CD8-positive, alpha-beta memory T cell (primary cell): ENCODE results near the gene ATG13. TPM values are rescaled to one million over a fixed set of nuclear protein-coding genes. Genes with fewer than 3 reads are reported as not detected.

ENCODE experiments used
- CTCF ChIA-PET: fragments of 350-600 bp; sonication (Branson Sonifier 250); formaldehyde crosslinking; loops from one replicate; lab custom pipeline; 2021; ENCODE audit warnings: antibody characterized with exemption; lab: Charles Lee
- POLR2A ChIA-PET: fragments of 350-600 bp; sonication (Branson Sonifier 250); formaldehyde crosslinking; loops from one replicate; lab custom pipeline; 2021; ENCODE audit warnings: antibody characterized with exemption; lab: Charles Lee
- DNase-seq, 5 donors: peaks; one replicate each; pipeline versions ENCODE4 v3.0.0 to v3.0.0-alpha.2; 2020 to 2022; ENCODE audit warnings: mixed read lengths in 1 of 5
- H3K27ac ChIP-seq: one replicate; pipeline ENCODE4 v1.7.0; 2013; ENCODE audit warnings: low read depth, mild to moderate bottlenecking, low read length, moderate library complexity
- H3K27me3 ChIP-seq: 2 replicates; pipeline ENCODE4 v1.7.0; 2013; ENCODE audit warnings: low read length, mild to moderate bottlenecking; ENCODE audit not compliant: insufficient read depth, poor library complexity, severe bottlenecking
- H3K36me3 ChIP-seq: 2 replicates; pipeline ENCODE4 v1.7.0; 2013; ENCODE audit warnings: mild to moderate bottlenecking, low read length, moderate library complexity; ENCODE audit not compliant: insufficient read depth
- H3K4me1 ChIP-seq: 2 replicates; pipeline ENCODE4 v1.7.0; 2013; ENCODE audit warnings: mild to moderate bottlenecking, low read length, moderate library complexity; ENCODE audit not compliant: insufficient read depth
- H3K4me3 ChIP-seq: 2 replicates; pipeline ENCODE4 v1.7.0; 2013; ENCODE audit warnings: mild to moderate bottlenecking, low read length
- H3K9me3 ChIP-seq: 2 replicates; pipeline ENCODE4 v1.7.0; 2013; ENCODE audit warnings: mild to moderate bottlenecking, low read length
- H3K27ac Mint-ChIP-seq, 8 donors: one replicate each; pipeline ENCODE4 v1.8.0; 2020 to 2021; ENCODE audit warnings: mixed read lengths in 8 of 8, mild to moderate bottlenecking in 6 of 8, inconsistent platforms in 3 of 8, moderate library complexity in 3 of 8
- H3K27me3 Mint-ChIP-seq, 2 donors: one replicate each; pipeline ENCODE4 v1.8.0; 2020 to 2021; ENCODE audit warnings: mixed read lengths in 2 of 2, mild to moderate bottlenecking in 1 of 2, moderate library complexity in 1 of 2
- H3K36me3 Mint-ChIP-seq, 3 donors: one replicate each; pipeline ENCODE4 v1.8.0; 2020 to 2021; ENCODE audit warnings: mixed read lengths in 3 of 3, inconsistent platforms in 1 of 3, mild to moderate bottlenecking in 1 of 3
- H3K4me1 Mint-ChIP-seq, 3 donors: one replicate each; pipeline ENCODE4 v1.8.0; 2020 to 2021; ENCODE audit warnings: mixed read lengths in 3 of 3, inconsistent platforms in 1 of 3, mild to moderate bottlenecking in 1 of 3
- H3K4me3 Mint-ChIP-seq, 7 donors: one replicate each; pipeline ENCODE4 v1.8.0; 2020 to 2021; ENCODE audit warnings: mixed read lengths in 7 of 7, mild to moderate bottlenecking in 6 of 7, moderate library complexity in 4 of 7, inconsistent platforms in 2 of 7
- H3K9me3 Mint-ChIP-seq, 5 donors: one replicate each; pipeline ENCODE4 v1.8.0; 2020 to 2022; ENCODE audit warnings: mixed read lengths in 5 of 5, mild to moderate bottlenecking in 3 of 5, moderate library complexity in 2 of 5, inconsistent platforms in 1 of 5
- polyA plus RNA-seq: library from polyadenylated mRNA; unstranded; fragments of 300-500 nt; fragmentation: Illumina TruSeq; gene quantifications from one replicate; pipeline ENCODE4 v1.2.3, GENCODE V29; 2021
- total RNA-seq, 2 experiments: library from RNA; stranded (reverse); gene quantifications; one replicate each; pipeline ENCODE4 v1.2.3, GENCODE V29; 2021

ATG13 gene
- total and polyA plus RNA-seq, 3 experiments from 2014 or later, result 67.9 to 81.6 (median 69.6) TPM

DNA sequence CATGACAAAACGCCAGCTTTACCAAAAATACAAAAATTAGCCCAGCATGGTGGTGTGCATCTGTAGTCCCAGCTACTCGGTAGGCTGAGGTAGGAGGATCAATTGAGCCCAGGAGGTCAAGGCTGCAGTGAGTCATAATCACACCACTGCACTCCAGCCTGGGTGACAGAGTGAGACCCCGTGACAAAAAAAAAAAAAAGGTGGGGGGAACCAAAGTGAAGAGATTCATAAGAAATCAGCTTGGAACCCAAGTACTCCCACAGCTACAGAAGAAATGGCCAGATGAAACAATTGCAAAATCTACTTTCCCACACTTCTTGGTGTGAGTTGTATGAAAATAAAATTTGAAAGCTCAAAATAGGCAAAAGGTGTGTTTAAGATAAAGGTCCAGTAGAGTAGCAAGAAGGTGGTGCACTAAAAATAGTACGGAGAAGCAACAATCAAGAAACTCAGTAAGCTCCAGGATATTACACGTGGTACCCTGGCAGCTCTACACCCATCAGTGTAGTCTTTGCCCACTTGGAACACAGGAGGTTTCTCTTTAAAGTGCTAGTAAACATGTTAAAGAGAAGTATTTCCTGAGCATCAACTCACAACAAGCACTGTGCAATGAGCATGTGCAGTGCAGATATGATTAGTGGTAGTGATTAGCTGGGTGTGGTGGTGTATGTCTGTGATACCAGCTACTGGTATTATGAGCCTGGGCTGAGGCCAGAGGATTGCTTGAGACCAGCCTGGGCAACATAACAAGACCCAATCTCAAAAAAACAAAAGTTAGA lies 5.6 kb upstream of the ATG13 start:
- no peaks in the 10 kb centered on the region for H3K27me3 ChIP-seq
- POLR2A ChIA-PET, result interaction anchor here (0.6 to 0.7 kb wide), 2 partner anchors 109 to 789 kb away, joined by 3 to 6 read pairs; no protein-coding TSS in a partner anchor
- H3K36me3 Mint-ChIP-seq, result peaks cover 0 to 4% (median 3%) of the 10 kb centered on the region in 3 donors

GRCh38 chr11:46612326-46612725 lies 5.0 kb upstream of the ATG13 start:
- peaks cover 11% of the 10 kb centered on the region for H3K4me1 ChIP-seq
- Mint-ChIP-seq H3K27me3 (peaks cover 0 to 4% of the 10 kb centered on the region in 2 donors), H3K4me1 (peaks cover 15 to 34% (median 25%) of the 10 kb centered on the region in 3 donors), H3K27ac (no peak overlapping the region), H3K4me3 (peak overlapping the region in 1 of 7 donors; percentile 24), H3K36me3 (peaks cover 0 to 10% (median 3%) of the 10 kb centered on the region in 3 donors), H3K9me3 (no peaks in the 10 kb centered on the region)
- H3K27me3 ChIP-seq, result no peaks in the 10 kb centered on the region
- H3K4me3 ChIP-seq, result no peak overlapping the region
- ChIA-PET POLR2A (no interaction called here), CTCF (interaction anchor here (0.9 to 2.0 kb wide), 2 partner anchors 12 to 18 kb away, joined by 3 to 13 read pairs; partner anchors contain the start of gene AMBRA1)
- H3K27ac ChIP-seq, result no peak overlapping the region
- H3K36me3 ChIP-seq, result no peaks in the 10 kb centered on the region
- no peak for DNase-seq
- H3K9me3 ChIP-seq, result no peaks in the 10 kb centered on the region

More for the DNA sequence above, 5.6 kb upstream of the ATG13 start:
- Mint-ChIP-seq H3K4me1 (peaks cover 14 to 29% (median 23%) of the 10 kb centered on the region in 3 donors), H3K27ac (peak overlapping the region in 2 of 8 donors; percentile 54 to 62), H3K9me3 (no peaks in the 10 kb centered on the region), H3K27me3 (peaks cover 0 to 3% of the 10 kb centered on the region in 2 donors), H3K4me3 (peak overlapping the region in 1 of 7 donors; percentile 24)
- CTCF ChIA-PET, result interaction anchor here (0.9 to 2.0 kb wide), 2 partner anchors 12 to 18 kb away, joined by 3 to 13 read pairs; partner anchors contain the start of gene AMBRA1
- Histone ChIP-seq H3K36me3 (no peaks in the 10 kb centered on the region), H3K27ac (no peak overlapping the region), H3K4me3 (no peak overlapping the region), H3K4me1 (peaks cover 11% of the 10 kb centered on the region), H3K9me3 (no peaks in the 10 kb centered on the region)
- no peak for DNase-seq

DNA sequence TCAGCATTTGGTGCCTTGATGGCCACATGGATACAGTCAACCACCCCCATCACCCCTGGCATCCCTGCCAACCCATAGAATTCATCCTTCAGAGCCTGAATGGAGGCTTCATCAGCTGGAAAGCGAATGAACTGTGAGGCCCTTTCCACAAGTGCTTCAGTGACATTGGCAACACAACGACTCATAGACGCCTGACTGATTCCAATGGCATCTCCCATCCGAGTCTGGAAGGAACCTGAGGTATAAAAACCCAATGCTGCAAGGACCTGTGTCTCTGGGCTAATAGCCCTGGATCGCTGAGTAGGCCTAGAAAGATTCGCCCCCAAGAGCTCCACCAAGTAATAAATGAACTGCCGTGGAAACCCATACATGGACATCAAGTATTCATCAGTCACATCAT lies 1.6 kb upstream of the ATG13 start:
- Mint-ChIP-seq H3K27me3 (peaks cover 0 to 4% of the 10 kb centered on the region in 2 donors), H3K4me3 (peak overlapping the region in 6 of 7 donors; percentile 67 to 99 (median 98)), H3K27ac (peak overlapping the region in 5 of 8 donors; percentile 46 to 100 (median 99)), H3K9me3 (no peaks in the 10 kb centered on the region), H3K4me1 (peaks cover 30 to 58% (median 44%) of the 10 kb centered on the region in 3 donors), H3K36me3 (peaks cover 0 to 26% (median 3%) of the 10 kb centered on the region in 3 donors)
- no peak for DNase-seq
- no peak overlapping the region for H3K4me3 ChIP-seq
- no peaks in the 10 kb centered on the region for H3K27me3 ChIP-seq
- POLR2A ChIA-PET, result no interaction called here
- H3K9me3 ChIP-seq, result no peaks in the 10 kb centered on the region
- H3K27ac ChIP-seq, result no peak overlapping the region
- CTCF ChIA-PET, result interaction anchor here (2.1 kb wide), 1 partner anchor 56 kb away, joined by 6 read pairs; no protein-coding TSS in a partner anchor
- H3K4me1 ChIP-seq, result peaks cover 29% of the 10 kb centered on the region
- H3K36me3 ChIP-seq, result no peaks in the 10 kb centered on the region

DNA sequence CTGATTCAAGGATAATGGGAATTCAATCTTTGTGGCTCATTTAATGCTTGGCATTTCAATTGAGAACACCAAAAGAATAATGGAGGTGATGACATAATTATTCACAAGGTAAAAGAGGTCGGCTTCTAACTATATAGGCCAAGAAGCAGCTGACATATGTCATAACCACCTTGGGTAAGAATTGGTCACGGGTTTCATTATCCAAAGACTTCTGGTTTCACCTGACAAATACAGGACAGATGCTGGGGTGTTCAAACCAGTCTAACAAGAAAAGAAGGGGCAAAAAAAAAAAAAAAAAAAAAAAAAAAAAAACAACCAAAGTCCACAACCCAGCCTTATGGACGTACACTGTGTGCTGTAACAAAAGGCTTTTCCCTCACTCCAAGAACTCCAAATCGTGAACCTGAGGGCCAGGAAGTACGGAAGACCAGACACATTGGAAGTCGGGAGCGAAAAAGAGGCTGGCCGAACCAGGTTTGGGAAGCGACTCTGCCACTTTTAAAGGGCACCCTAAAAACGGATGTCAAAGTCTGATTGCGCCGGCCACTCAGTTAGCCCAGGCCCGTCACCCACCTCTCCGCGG lies 711 bp upstream of the ATG13 start:
- Histone ChIP-seq H3K27ac (peak overlapping the region; percentile 99), H3K36me3 (peaks cover 5% of the 10 kb centered on the region), H3K4me1 (peaks cover 33% of the 10 kb centered on the region), H3K27me3 (no peaks in the 10 kb centered on the region), H3K9me3 (no peaks in the 10 kb centered on the region), H3K4me3 (peak overlapping the region; percentile 85)
- CTCF ChIA-PET, result interaction anchor here (1.3 to 2.1 kb wide), 5 partner anchors 22 to 229 kb away, joined by 4 to 8 read pairs (median 5); partner anchors contain the start of gene AMBRA1
- Mint-ChIP-seq H3K36me3 (peaks cover 0 to 31% (median 6%) of the 10 kb centered on the region in 3 donors), H3K27ac (peak overlapping the region; percentile 98 to 100 (median 100)), H3K27me3 (peaks cover 0 to 4% of the 10 kb centered on the region in 2 donors), H3K4me1 (peaks cover 35 to 63% (median 51%) of the 10 kb centered on the region in 3 donors), H3K9me3 (no peaks in the 10 kb centered on the region), H3K4me3 (peak overlapping the region; percentile 90 to 99 (median 98))
- POLR2A ChIA-PET, result interaction anchor here (0.6 to 2.1 kb wide), 4 partner anchors 56 to 599 kb away, joined by 3 to 13 read pairs (median 5); partner anchors contain the start of genes ARHGAP1 and ZNF408
- peak in 1 of 5 donors; percentile 35 for DNase-seq

DNA sequence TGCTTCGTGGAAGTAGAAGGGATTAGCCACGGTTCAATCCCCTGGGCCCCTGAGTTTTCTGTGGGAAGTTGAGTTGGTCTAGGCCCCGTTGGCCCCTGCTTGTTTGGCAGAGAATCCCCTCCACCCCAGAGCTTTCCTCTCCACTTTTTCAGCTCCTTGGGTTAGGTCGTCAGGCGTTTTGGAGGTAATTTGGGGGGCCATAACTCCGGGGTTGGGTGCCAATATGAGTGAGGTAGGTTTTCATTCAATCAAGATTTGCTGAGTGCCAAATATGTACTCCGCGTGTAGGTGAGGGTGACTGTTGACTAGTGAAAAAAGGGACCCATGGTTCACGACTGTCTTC lies 590 bp downstream of the ATG13 start:
- peaks cover 0 to 4% of the 10 kb centered on the region in 2 donors for H3K27me3 Mint-ChIP-seq
- H3K27ac Mint-ChIP-seq, result peak overlapping the region; percentile 98 to 100 (median 100)

DNA sequence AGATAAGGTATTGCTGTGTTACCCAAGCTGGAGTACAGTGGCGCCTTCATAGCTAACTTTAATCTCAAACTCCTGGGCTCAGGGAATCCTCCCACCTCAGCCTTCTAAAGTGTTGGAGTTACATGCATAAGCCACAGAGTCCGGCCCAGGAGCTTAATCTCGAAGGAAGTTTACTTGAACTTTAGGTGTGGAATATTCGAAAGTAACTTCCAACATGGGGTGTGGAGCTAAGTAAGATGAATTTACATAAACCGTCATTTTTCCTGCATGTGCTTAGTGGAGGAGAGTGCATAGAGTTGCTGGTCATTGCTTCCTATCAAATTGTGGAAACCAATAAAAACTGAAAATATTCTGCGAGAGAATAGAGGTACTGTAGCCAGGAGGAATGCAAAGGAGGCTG lies 1.5 kb downstream of the ATG13 start:
- Histone ChIP-seq H3K27me3 (no peaks in the 10 kb centered on the region), H3K36me3 (peaks cover 6% of the 10 kb centered on the region), H3K4me1 (peaks cover 28% of the 10 kb centered on the region), H3K9me3 (no peaks in the 10 kb centered on the region), H3K4me3 (peak overlapping the region; percentile 39), H3K27ac (peak overlapping the region; percentile 57)
- H3K27me3 Mint-ChIP-seq, result peaks cover 0 to 4% of the 10 kb centered on the region in 2 donors
- H3K27ac Mint-ChIP-seq, result peak overlapping the region; percentile 40 to 100 (median 78)
- ChIA-PET POLR2A (interaction anchor here (0.6 to 2.1 kb wide), 5 partner anchors 12 to 227 kb away, joined by 3 to 13 read pairs (median 4); partner anchors contain the start of gene AMBRA1), CTCF (interaction anchor here (0.9 to 2.0 kb wide), 9 partner anchors 9 to 381 kb away, joined by 3 to 12 read pairs (median 4); partner anchors contain the start of gene AMBRA1)
- H3K4me1 Mint-ChIP-seq, result peaks cover 41 to 65% (median 56%) of the 10 kb centered on the region in 3 donors
- peaks cover 0 to 44% (median 10%) of the 10 kb centered on the region in 3 donors for H3K36me3 Mint-ChIP-seq
- peak overlapping the region; percentile 90 to 99 (median 98) for H3K4me3 Mint-ChIP-seq
- DNase-seq, result no peak
- no peaks in the 10 kb centered on the region for H3K9me3 Mint-ChIP-seq

More for the DNA sequence above, 590 bp downstream of the ATG13 start:
- H3K36me3 Mint-ChIP-seq, result peaks cover 0 to 39% (median 10%) of the 10 kb centered on the region in 3 donors
- DNase-seq, result no peak
- peak overlapping the region; percentile 90 to 99 (median 98) for H3K4me3 Mint-ChIP-seq
- H3K27ac ChIP-seq, result peak overlapping the region; percentile 99
- peak overlapping the region; percentile 85 for H3K4me3 ChIP-seq
- H3K4me1 Mint-ChIP-seq, result peaks cover 41 to 67% (median 56%) of the 10 kb centered on the region in 3 donors
- peaks cover 33% of the 10 kb centered on the region for H3K4me1 ChIP-seq
- no peaks in the 10 kb centered on the region for H3K9me3 Mint-ChIP-seq
- no peaks in the 10 kb centered on the region for H3K27me3 ChIP-seq
- CTCF ChIA-PET, result interaction anchor here (0.6 to 2.1 kb wide), 17 partner anchors 9 to 504 kb away, joined by 3 to 12 read pairs (median 4); partner anchors contain the start of genes AMBRA1, ARHGAP1 and ZNF408
- H3K36me3 ChIP-seq, result peaks cover 6% of the 10 kb centered on the region
- no peaks in the 10 kb centered on the region for H3K9me3 ChIP-seq
- POLR2A ChIA-PET, result interaction anchor here (0.6 to 2.1 kb wide), 6 partner anchors 24 to 226 kb away, joined by 4 to 13 read pairs (median 6); partner anchors contain the start of gene AMBRA1

- no peak overlapping the region for H3K4me3 Mint-ChIP-seq
- H3K4me1 ChIP-seq, result peaks cover 5% of the 10 kb centered on the region
- no peak for DNase-seq
- H3K27me3 Mint-ChIP-seq, result no peaks in the 10 kb centered on the region
- H3K36me3 ChIP-seq, result peaks cover 21% of the 10 kb centered on the region
- H3K27me3 ChIP-seq, result no peaks in the 10 kb centered on the region
- H3K9me3 ChIP-seq, result no peaks in the 10 kb centered on the region
- peak overlapping the region in 1 of 8 donors; percentile 46 for H3K27ac Mint-ChIP-seq
- CTCF ChIA-PET, result no interaction called here
- H3K9me3 Mint-ChIP-seq, result no peaks in the 10 kb centered on the region
- peaks cover 0 to 66% (median 14%) of the 10 kb centered on the region in 3 donors for H3K36me3 Mint-ChIP-seq
- POLR2A ChIA-PET, result no interaction called here
- H3K4me3 ChIP-seq, result no peak overlapping the region
- peaks cover 33 to 56% (median 50%) of the 10 kb centered on the region in 3 donors for H3K4me1 Mint-ChIP-seq
- H3K27ac ChIP-seq, result no peak overlapping the region
Measured at GRCh38 chr11:46625406-46625805, 8.1 kb downstream of the ATG13 start.
